ENCODE measurements around the gene FYCO1. TPM values are rescaled to one million over a fixed set of nuclear protein-coding genes. Genes with fewer than 3 reads are reported as not detected.

Gene FYCO1
- total and polyA plus RNA-seq, 2 of the 8 experiments (the other 6 are each of a cell fraction or from before 2014, with no cell fraction given) = 4.8 to 10.8 TPM

GRCh38 chr3:45942051-45942825, 53.4 kb downstream of the FYCO1 start (continued):
- TF ChIP-seq SAP30 (IDR thresholded peaks at IDR 0.05; ENCODE audit: insufficient read depth, insufficient replicate concordance, low read length) (no peak), EGR1 (IDR thresholded peaks at IDR 0.05; ENCODE audit: borderline replicate concordance, low read depth, low read length) (no peak), RAD21 (IDR thresholded peaks at IDR 0.05 in 1 of 2, conservative IDR thresholded peaks at IDR 0.05 in 1 of 2; ENCODE audit: low read depth in 2 of 2, low read length in 2 of 2) (no peak), TAF1 (IDR thresholded peaks at IDR 0.05; ENCODE audit: low read depth, low read length) (no peak), TAF7 (optimal IDR thresholded peaks at IDR 0.05; ENCODE audit: borderline replicate concordance, low read depth, low read length) (no peak), CBX5 (IDR thresholded peaks at IDR 0.05; ENCODE audit: low read depth, low read length) (no peak), NRF1 (IDR thresholded peaks at IDR 0.05; ENCODE audit: low read depth, low read length) (no peak), SP4 (IDR thresholded peaks at IDR 0.05; ENCODE audit: low read length) (no peak), ATF3 (IDR thresholded peaks at IDR 0.05; ENCODE audit: insufficient read depth, low read depth, low read length) (no peak), JUND (IDR thresholded peaks at IDR 0.05; ENCODE audit: low read length) (no peak)
